Stimulated activated CD4-positive, alpha-beta T cell treated with anti-CD3 and anti-CD28 coated beads, Interleukin-15, amount 100 ng/mL, for 48 hours (primary cell): ENCODE results near the gene JARID2.
A peak's percentile ranks its signal among the peaks of the same experiment; 100 is the strongest.

Experiments used
- DNase-seq, 2 donors: peaks; one replicate each; pipeline ENCODE4 v3.0.0-alpha.2; 2020; ENCODE audit warnings: low read depth in 2 of 2

Gene JARID2

GRCh38 chr6:15245361-15246216 lies at the start of gene JARID2:
Gene JARID2 (plus strand): TSS chr6:15246069. CDS start chr6:15246540, 471 bp downstream.
- DNase-seq = peak; percentile 96 to 98

- DNase-seq = no peak
These were observed 45.8 kb upstream of the JARID2 start for GRCh38 chr6:15200087-15200486.

GRCh38 chr6:15205321-15205720 lies 40.5 kb upstream of the JARID2 start:
- DNase-seq = no peak

- no peak for DNase-seq
These were observed 39.0 kb upstream of the JARID2 start for GRCh38 chr6:15206887-15207286.

GRCh38 chr6:15207923-15208322 lies 37.9 kb upstream of the JARID2 start:
- DNase-seq = no peak

- DNase-seq = no peak
These were observed 31.9 kb upstream of the JARID2 start for GRCh38 chr6:15213838-15214400.

GRCh38 chr6:15218401-15218800 lies 27.5 kb upstream of the JARID2 start:
- no peak for DNase-seq

GRCh38 chr6:15220062-15220461 lies 25.8 kb upstream of the JARID2 start:
- no peak for DNase-seq

- no peak for DNase-seq
These were observed 18.0 kb upstream of the JARID2 start for GRCh38 chr6:15227827-15228318.

GRCh38 chr6:15230827-15231226 lies 15.0 kb upstream of the JARID2 start:
- no peak for DNase-seq

- no peak for DNase-seq
These were observed 12.9 kb upstream of the JARID2 start for GRCh38 chr6:15232836-15233510.

GRCh38 chr6:15234068-15234758 lies 11.7 kb upstream of the JARID2 start:
- DNase-seq = no peak

- no peak for DNase-seq
These were observed 6.1 kb upstream of the JARID2 start for GRCh38 chr6:15239616-15240364.

GRCh38 chr6:15242503-15242902 lies 3.4 kb upstream of the JARID2 start:
- DNase-seq = no peak

GRCh38 chr6:15242937-15243614 lies 2.8 kb upstream of the JARID2 start:
- no peak for DNase-seq

- no peak for DNase-seq
These were observed 1.8 kb upstream of the JARID2 start for GRCh38 chr6:15243910-15244619.

GRCh38 chr6:15244620-15245360 lies 1.1 kb upstream of the JARID2 start:
- DNase-seq = peak in 1 of 2 donors; percentile 29

- DNase-seq = no peak
These were observed 372 bp downstream of the JARID2 start for GRCh38 chr6:15246217-15246665.
